Non-pigmented ciliary epithelial cell (primary cell): ENCODE measurements around the gene WFDC5.
"Not testable (repeated sequence)": the region's sequence is repeated elsewhere in the genome, so short reads cannot be mapped to it uniquely, and the experiment has no call there.

Experiments
- DNase-seq: peaks from one replicate; pipeline ENCODE4 v3.0.0-alpha.2; 2010; ENCODE audit warnings: low read depth

The WFDC5 gene

GRCh38 chr20:45087814-45088213, 27.2 kb downstream of the WFDC5 start:
- no peak for DNase-seq

- DNase-seq: no peak
Measured at GRCh38 chr20:45087097-45087790, 27.7 kb downstream of the WFDC5 start.

GRCh38 chr20:45085867-45086266, 29.1 kb downstream of the WFDC5 start:
- DNase-seq: no peak

GRCh38 chr20:45085289-45085688, 29.7 kb downstream of the WFDC5 start:
- DNase-seq: no peak

- DNase-seq: no peak
Measured at GRCh38 chr20:45083127-45083526, 31.8 kb downstream of the WFDC5 start.

GRCh38 chr20:45082468-45082867, 32.5 kb downstream of the WFDC5 start:
- DNase-seq: no peak

- no peak for DNase-seq
Measured at GRCh38 chr20:45080867-45081624, 33.9 kb downstream of the WFDC5 start.

- no peak for DNase-seq
Measured at GRCh38 chr20:45077559-45077958, 37.4 kb downstream of the WFDC5 start.

- DNase-seq: no peak
Measured at GRCh38 chr20:45073221-45073620, 41.8 kb downstream of the WFDC5 start.

GRCh38 chr20:45072066-45072465, 42.9 kb downstream of the WFDC5 start:
- no peak for DNase-seq

- DNase-seq: no peak
Measured at GRCh38 chr20:45070932-45071632, 43.9 kb downstream of the WFDC5 start.

- no peak for DNase-seq
Measured at GRCh38 chr20:45069261-45069660, 45.7 kb downstream of the WFDC5 start.

GRCh38 chr20:45067558-45067957, 47.4 kb downstream of the WFDC5 start:
- DNase-seq: no peak

GRCh38 chr20:45067087-45067486, 47.9 kb downstream of the WFDC5 start:
- DNase-seq: no peak

GRCh38 chr20:45066372-45066771, 48.6 kb downstream of the WFDC5 start:
- peak; percentile 19 for DNase-seq

GRCh38 chr20:45064812-45065211, 50.2 kb downstream of the WFDC5 start:
- no peak for DNase-seq

GRCh38 chr20:45063107-45063506, 51.9 kb downstream of the WFDC5 start:
- DNase-seq: not testable (repeated sequence)

GRCh38 chr20:45061244-45061643, 53.7 kb downstream of the WFDC5 start:
- peak; percentile 88 for DNase-seq

- no peak for DNase-seq
Measured at GRCh38 chr20:45060294-45060693, 54.7 kb downstream of the WFDC5 start.
